DND-41 (cell line): ENCODE data around the gene RPS6KB2.
A peak's percentile ranks its signal among the peaks of the same experiment; 100 is the strongest.

ENCODE experiments used
- ATAC-seq: fragments of 200-7000 bp; cut with Tn5 transposase; 3 replicates; pipeline ENCODE4 v1.9.1; 2021; ENCODE audit warnings: low read depth; ENCODE audit not compliant: insufficient read depth
- DNase-seq: peaks from one replicate; pipeline ENCODE4 v3.0.0-alpha.2; 2020
- H2AFZ ChIP-seq: 2 replicates; pipeline ENCODE4 v1.6.0; 2012; ENCODE audit warnings: low read depth, low read length
- H3K27ac ChIP-seq: 2 replicates; pipeline ENCODE4 v1.5.1; 2012; ENCODE audit warnings: low read length, inconsistent platforms
- H3K27me3 ChIP-seq: fragments of 200-600 bp; sonication (generic); 2 replicates; pipeline ENCODE4 v1.6.0; 2012; ENCODE audit warnings: low read length, mild to moderate bottlenecking, inconsistent platforms; ENCODE audit not compliant: insufficient read depth, poor library complexity
- H3K36me3 ChIP-seq: 2 replicates; pipeline ENCODE4 v1.5.1; 2012; ENCODE audit warnings: low read length, inconsistent platforms; ENCODE audit not compliant: insufficient read depth
- H3K4me1 ChIP-seq: 2 replicates; pipeline ENCODE4 v1.5.1; 2012; ENCODE audit warnings: mild to moderate bottlenecking, low read length; ENCODE audit not compliant: insufficient read depth
- H3K4me2 ChIP-seq: 2 replicates; pipeline ENCODE4 v1.6.0; 2012; ENCODE audit warnings: mild to moderate bottlenecking, moderate library complexity, low read length, inconsistent platforms; ENCODE audit not compliant: insufficient read depth
- H3K4me3 ChIP-seq, 2 experiments: fragments of 200-600 bp in 1 of 2; shearing (Covaris generic) in 1 of 2; 2 replicates each; pipeline ENCODE4 v1.5.1; 2012 to 2016; ENCODE audit warnings: inconsistent platforms in 2 of 2, low read length in 2 of 2, mild to moderate bottlenecking in 2 of 2, low read depth in 1 of 2, moderate library complexity in 1 of 2
- H3K79me2 ChIP-seq: 2 replicates; pipeline ENCODE4 v1.6.0; 2012; ENCODE audit warnings: low read length, inconsistent platforms; ENCODE audit not compliant: insufficient read depth
- H3K9ac ChIP-seq: 2 replicates; pipeline ENCODE4 v1.6.0; 2012; ENCODE audit warnings: low read depth, mild to moderate bottlenecking, inconsistent platforms, low read length, moderate library complexity
- H3K9me3 ChIP-seq: 2 replicates; pipeline ENCODE4 v1.5.1; 2012; ENCODE audit warnings: low read length, moderate library complexity, mild to moderate bottlenecking, inconsistent platforms; ENCODE audit not compliant: insufficient read depth, severe bottlenecking
- H4K20me1 ChIP-seq: 2 replicates; pipeline ENCODE4 v1.6.0; 2012; ENCODE audit warnings: low read length; ENCODE audit not compliant: insufficient read depth
- EZH2 ChIP-seq: IDR thresholded peaks from 3 replicates; pipeline ENCODE4 v1.6.1; 2012; ENCODE audit warnings: borderline replicate concordance, low read depth, mild to moderate bottlenecking, moderate library complexity, low read length, inconsistent platforms; ENCODE audit not compliant: severe bottlenecking
- TF ChIP-seq, protein P1 (sequence below): IDR thresholded peaks from 2 replicates; pipeline ENCODE4 v1.5.1; 2012; ENCODE audit warnings: borderline replicate concordance, low read length, moderate library complexity, mild to moderate bottlenecking; ENCODE audit not compliant: poor library complexity, severe bottlenecking; ENCODE audit errors: extremely low read depth

RPS6KB2 gene

DNA sequence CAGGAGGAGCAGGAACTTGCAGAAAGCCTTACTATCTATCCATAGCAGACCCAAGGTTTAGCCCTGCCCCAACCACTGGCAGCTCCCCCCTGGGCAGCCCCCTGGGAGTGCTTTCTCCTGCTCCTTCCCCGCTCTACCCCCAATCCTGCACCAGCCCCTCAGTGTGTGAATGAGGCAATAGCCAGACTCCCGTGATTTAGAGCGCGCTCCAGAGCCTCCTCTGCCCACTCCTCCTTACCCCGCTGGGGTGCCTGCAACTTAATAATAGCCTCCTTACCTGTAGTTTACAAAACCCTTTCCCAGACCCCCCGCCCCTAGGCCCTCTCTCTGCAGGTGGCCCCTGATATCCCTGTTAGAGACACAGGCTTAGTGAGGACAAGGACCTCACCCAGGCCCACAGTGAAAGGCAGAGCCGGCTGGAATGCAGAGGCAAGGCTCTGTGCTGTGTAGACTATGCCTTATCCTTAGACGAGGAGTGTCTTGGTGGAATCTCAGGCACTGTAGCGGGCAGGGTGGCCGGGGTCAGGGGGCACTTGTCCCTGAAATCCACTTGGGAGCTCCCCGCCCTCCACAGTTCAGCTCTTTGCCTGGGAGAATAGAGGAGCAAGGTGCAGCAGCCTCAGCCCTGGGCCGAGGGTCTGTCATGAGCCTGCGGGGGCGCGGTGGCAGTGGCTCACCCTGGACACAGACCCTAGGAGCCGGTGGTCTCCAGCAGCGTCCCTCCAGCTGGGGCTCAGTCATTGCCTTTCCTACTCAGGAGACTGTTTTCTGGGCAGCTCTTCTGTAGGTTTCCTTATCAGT is 17.1 kb upstream of the RPS6KB2 start:
- 0 out of 2 replicates have a peak overlapping the region, but pooled peaks have one; percentile 99 for H3K9ac ChIP-seq
- H4K20me1 ChIP-seq = no peaks in the 10 kb centered on the region; the same call in 1 of the 2 replicates
- H3K27me3 ChIP-seq = no peaks in the 10 kb centered on the region
- TF ChIP-seq, protein P1, sequence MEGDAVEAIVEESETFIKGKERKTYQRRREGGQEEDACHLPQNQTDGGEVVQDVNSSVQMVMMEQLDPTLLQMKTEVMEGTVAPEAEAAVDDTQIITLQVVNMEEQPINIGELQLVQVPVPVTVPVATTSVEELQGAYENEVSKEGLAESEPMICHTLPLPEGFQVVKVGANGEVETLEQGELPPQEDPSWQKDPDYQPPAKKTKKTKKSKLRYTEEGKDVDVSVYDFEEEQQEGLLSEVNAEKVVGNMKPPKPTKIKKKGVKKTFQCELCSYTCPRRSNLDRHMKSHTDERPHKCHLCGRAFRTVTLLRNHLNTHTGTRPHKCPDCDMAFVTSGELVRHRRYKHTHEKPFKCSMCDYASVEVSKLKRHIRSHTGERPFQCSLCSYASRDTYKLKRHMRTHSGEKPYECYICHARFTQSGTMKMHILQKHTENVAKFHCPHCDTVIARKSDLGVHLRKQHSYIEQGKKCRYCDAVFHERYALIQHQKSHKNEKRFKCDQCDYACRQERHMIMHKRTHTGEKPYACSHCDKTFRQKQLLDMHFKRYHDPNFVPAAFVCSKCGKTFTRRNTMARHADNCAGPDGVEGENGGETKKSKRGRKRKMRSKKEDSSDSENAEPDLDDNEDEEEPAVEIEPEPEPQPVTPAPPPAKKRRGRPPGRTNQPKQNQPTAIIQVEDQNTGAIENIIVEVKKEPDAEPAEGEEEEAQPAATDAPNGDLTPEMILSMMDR = no peak
- no peak for TF ChIP-seq EZH2
- H3K27ac ChIP-seq = peak overlapping the region; percentile 89
- H3K79me2 ChIP-seq = peaks cover 24% of the 10 kb centered on the region
- H3K4me3 ChIP-seq = no peak overlapping the region
- H3K4me1 ChIP-seq = peaks cover 77% of the 10 kb centered on the region
- no peak overlapping the region for H2AFZ ChIP-seq
- DNase-seq (peak; percentile 26), ATAC-seq (no peak)
- H3K4me2 ChIP-seq = no peak overlapping the region
- H3K9me3 ChIP-seq = no peaks in the 10 kb centered on the region
- peaks cover 19% of the 10 kb centered on the region for H3K36me3 ChIP-seq

DNA sequence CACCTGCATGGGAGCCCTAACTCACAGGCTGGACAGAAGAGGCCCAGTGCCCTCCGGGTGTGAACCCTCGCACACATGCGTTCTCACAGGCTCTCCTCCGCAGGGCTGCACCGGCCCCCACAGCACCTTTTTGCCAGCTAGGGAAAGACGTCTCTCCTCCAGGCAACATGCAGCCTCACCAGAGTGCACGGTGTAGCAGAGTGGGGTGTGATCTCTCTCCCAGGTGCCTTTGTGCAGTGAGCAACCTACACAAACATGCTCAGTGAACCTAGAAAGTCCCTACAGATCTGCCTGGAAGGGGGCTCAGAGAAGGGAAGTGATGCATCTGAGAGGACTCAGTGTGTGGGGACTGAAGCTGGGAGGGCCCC is 16.5 kb upstream of the RPS6KB2 start:
- TF ChIP-seq, protein P1 = no peak
- TF ChIP-seq EZH2 = no peak
- H3K27me3 ChIP-seq = no peaks in the 10 kb centered on the region
- DNase-seq (peak; percentile 26), ATAC-seq (no peak)
- peak overlapping the region; percentile 89 for H3K27ac ChIP-seq
- peaks cover 13% of the 10 kb centered on the region for H3K36me3 ChIP-seq
- H3K4me1 ChIP-seq = peaks cover 77% of the 10 kb centered on the region
- 0 out of 2 replicates have a peak overlapping the region, but pooled peaks have one; percentile 2 for H3K9ac ChIP-seq
- H3K4me3 ChIP-seq = no peak overlapping the region
- H2AFZ ChIP-seq = no peak overlapping the region
- H3K79me2 ChIP-seq = peaks cover 22% of the 10 kb centered on the region
- H3K9me3 ChIP-seq = no peaks in the 10 kb centered on the region
- no peak overlapping the region for H3K4me2 ChIP-seq
- H4K20me1 ChIP-seq = no peaks in the 10 kb centered on the region; the same call in 1 of the 2 replicates

DNA sequence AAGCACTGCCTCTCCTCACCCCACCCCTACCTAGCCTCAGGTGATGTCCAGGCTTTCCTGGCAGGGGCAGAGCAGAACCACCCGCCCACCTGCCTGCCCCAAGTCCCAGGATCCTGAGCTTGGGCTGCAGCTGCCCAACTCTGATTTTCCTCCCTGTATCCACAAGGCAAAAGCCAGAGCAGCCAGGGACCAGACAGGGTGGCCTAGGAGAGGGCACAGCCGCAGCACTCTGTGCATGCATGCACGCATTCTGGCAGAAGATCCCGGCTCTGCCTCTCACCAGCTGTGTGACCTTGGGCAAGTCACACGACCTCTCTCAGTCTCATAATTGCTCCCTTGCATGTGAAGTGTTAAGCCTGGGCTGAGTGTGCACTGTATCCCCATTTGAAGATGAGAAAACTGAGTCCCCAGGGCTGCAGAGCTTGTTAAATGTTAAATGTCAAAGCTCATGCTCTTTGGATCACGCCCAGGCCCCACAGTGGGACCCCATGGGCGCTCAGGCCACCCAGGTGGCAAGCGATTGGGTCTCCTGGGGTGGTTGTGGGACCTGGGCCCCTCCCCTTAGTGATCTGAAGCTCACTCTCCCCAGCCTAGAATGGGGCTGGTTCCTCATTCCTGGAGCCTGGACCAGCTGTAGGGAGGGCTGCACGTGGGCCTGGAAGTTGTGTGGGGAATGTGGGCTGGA is 15.7 kb upstream of the RPS6KB2 start:
- Histone ChIP-seq H3K27me3 (no peaks in the 10 kb centered on the region), H3K9ac (peak overlapping the region; percentile 20; the same call in 1 of the 2 replicates)

More for the DNA sequence above, 15.7 kb upstream of the RPS6KB2 start:
- ATAC-seq = no peak
- Histone ChIP-seq H2AFZ (no peak overlapping the region), H4K20me1 (no peaks in the 10 kb centered on the region), H3K4me2 (no peak overlapping the region), H3K4me1 (peaks cover 77% of the 10 kb centered on the region), H3K9me3 (no peaks in the 10 kb centered on the region), H3K36me3 (peaks cover 4% of the 10 kb centered on the region; the same call in 1 of the 2 replicates), H3K4me3 (no peak overlapping the region), H3K79me2 (peaks cover 17% of the 10 kb centered on the region), H3K27ac (peak overlapping the region; percentile 64)
- TF ChIP-seq EZH2 = no peak
- TF ChIP-seq, protein P1 = no peak
- DNase-seq = peak; percentile 17
